Neural cell (in vitro differentiated cells): ENCODE measurements around the gene ALLC. TPM values are rescaled to one million over a fixed set of nuclear protein-coding genes. Genes with fewer than 3 reads are reported as not detected.

Source experiments
- H2AFZ ChIP-seq: fragments of 200-600, 300-800 bp; sonication (generic), shearing (Covaris generic); 2 replicates; pipeline ENCODE4 v1.6.0; 2014; ENCODE audit warnings: low read depth, mild to moderate bottlenecking, antibody characterized with exemption, low read length, moderate library complexity
- H3F3A ChIP-seq: fragments of 200-600 bp; shearing (Covaris generic); 2 replicates; pipeline ENCODE4 v1.6.1; 2016; ENCODE audit warnings: mild to moderate bottlenecking, moderate library complexity, mixed read lengths, antibody characterized with exemption, low read length; ENCODE audit not compliant: insufficient read depth, poor library complexity, severe bottlenecking
- H3K27ac ChIP-seq: fragments of 200-600, 300-800 bp; sonication (generic), shearing (Covaris generic); 2 replicates; pipeline ENCODE4 v1.5.1; 2014; ENCODE audit warnings: mild to moderate bottlenecking, low read length, moderate library complexity
- H3K27me3 ChIP-seq: fragments of 300-800, 200-600 bp; sonication (generic), shearing (Covaris generic); 2 replicates; pipeline ENCODE4 v1.6.0; 2014; ENCODE audit warnings: mild to moderate bottlenecking, low read depth, low read length, moderate library complexity; ENCODE audit not compliant: insufficient read depth
- H3K36me3 ChIP-seq: fragments of 300-800, 200-600 bp; sonication (generic), shearing (Covaris generic); 2 replicates; pipeline ENCODE4 v1.5.1; 2014; ENCODE audit warnings: mild to moderate bottlenecking, antibody characterized with exemption, low read length, moderate library complexity; ENCODE audit not compliant: insufficient read depth
- H3K4me2 ChIP-seq: fragments of 300-800, 200-600 bp; sonication (generic), shearing (Covaris generic); 2 replicates; pipeline ENCODE4 v1.6.0; 2014; ENCODE audit warnings: mild to moderate bottlenecking, low read length
- H3K4me3 ChIP-seq: fragments of 300-800, 200-600 bp; sonication (generic), shearing (Covaris generic); 2 replicates; pipeline ENCODE4 v1.5.1; 2014; ENCODE audit warnings: mild to moderate bottlenecking, low read length, moderate library complexity
- H3K79me2 ChIP-seq: fragments of 200-600 bp; shearing (Covaris generic); replicated peaks from 2 replicates; pipeline ENCODE4 v1.6.0; 2014; ENCODE audit warnings: mild to moderate bottlenecking, low read length, moderate library complexity; ENCODE audit not compliant: insufficient read depth
- H3K9ac ChIP-seq: fragments of 300-800, 200-600 bp; sonication (generic), shearing (Covaris generic); 2 replicates; pipeline ENCODE4 v1.6.1; 2016; ENCODE audit warnings: mild to moderate bottlenecking, low read length, mixed read lengths
- H3K9me2 ChIP-seq: fragments of 200-600 bp; shearing (Covaris generic); 2 replicates; pipeline ENCODE4 v1.6.1; 2016; ENCODE audit warnings: mild to moderate bottlenecking, low read length, mixed read lengths; ENCODE audit not compliant: insufficient read depth
- H3K9me3 ChIP-seq: fragments of 200-600, 300-800 bp; sonication (generic), shearing (Covaris generic); 2 replicates; pipeline ENCODE4 v1.6.1; 2016; ENCODE audit warnings: mild to moderate bottlenecking, mixed run types, low read length, moderate library complexity, mixed read lengths
- H4K20me1 ChIP-seq: fragments of 200-600 bp; shearing (Covaris generic); 2 replicates; pipeline ENCODE4 v1.6.1; 2016; ENCODE audit warnings: mild to moderate bottlenecking, mixed run types; ENCODE audit not compliant: insufficient read depth
- CTCF ChIP-seq: fragments of 450-650 bp; IDR thresholded peaks from 2 replicates; pipeline ENCODE4 v1.5.1; 2014; ENCODE audit warnings: antibody characterized with exemption, mild to moderate bottlenecking, moderate library complexity; ENCODE audit not compliant: poor library complexity, severe bottlenecking
- EP300 ChIP-seq: fragments of 450-650 bp; conservative IDR thresholded peaks from 2 replicates; pipeline ENCODE4 v1.6.1; 2014; ENCODE audit warnings: antibody characterized with exemption, mild to moderate bottlenecking, moderate library complexity; ENCODE audit not compliant: poor library complexity, severe bottlenecking
- EZH2 ChIP-seq: fragments of 200-600, 300-800 bp; shearing (Covaris generic), sonication (generic); IDR thresholded peaks from 2 replicates; pipeline ENCODE4 v1.6.1; 2014; ENCODE audit warnings: antibody characterized with exemption, low read length, borderline replicate concordance, mild to moderate bottlenecking; ENCODE audit not compliant: insufficient read depth, poor library complexity, severe bottlenecking
- MXI1 ChIP-seq: fragments of 450-650 bp; conservative IDR thresholded peaks from 2 replicates; pipeline ENCODE4 v1.6.1; 2014; ENCODE audit warnings: antibody characterized with exemption, mild to moderate bottlenecking; ENCODE audit not compliant: poor library complexity, severe bottlenecking
- POLR2AphosphoS5 ChIP-seq: IDR thresholded peaks from 2 replicates; pipeline ENCODE4 v1.6.1; 2012
- RAD21 ChIP-seq: fragments of 450-650 bp; conservative IDR thresholded peaks from 2 replicates; pipeline ENCODE4 v1.6.1; 2014; ENCODE audit warnings: antibody characterized with exemption, mild to moderate bottlenecking, moderate library complexity
- REST ChIP-seq: IDR thresholded peaks from 2 replicates; pipeline ENCODE4 v1.6.1; 2012; ENCODE audit warnings: borderline replicate concordance
- SMC3 ChIP-seq: fragments of 450-650 bp; conservative IDR thresholded peaks from 2 replicates; pipeline ENCODE4 v1.6.1; 2014; ENCODE audit warnings: antibody characterized with exemption, mild to moderate bottlenecking, moderate library complexity; ENCODE audit not compliant: poor library complexity
- TAF1 ChIP-seq: IDR thresholded peaks from 2 replicates; pipeline ENCODE4 v1.6.1; 2012; ENCODE audit warnings: low read depth
- polyA plus RNA-seq: library from polyadenylated mRNA; depleted of rRNA; stranded (reverse); fragments of >200 nt; gene quantifications from 2 replicates; pipeline ENCODE4 v1.2.3, GENCODE V29; 2014

The ALLC gene
- polyA plus RNA-seq, 1 donor from 2014 or later, result 0.33 TPM

- Histone ChIP-seq H3K9me2 (no peaks in the 10 kb centered on the region), H3K9ac (no peak overlapping the region), H3K27ac (no peak overlapping the region), H3K4me3 (no peak overlapping the region), H2AFZ (no peak overlapping the region), H3F3A (no peaks in the 10 kb centered on the region), H4K20me1 (no peaks in the 10 kb centered on the region), H3K4me2 (no peak overlapping the region), H3K27me3 (no peaks in the 10 kb centered on the region), H3K36me3 (no peaks in the 10 kb centered on the region), H3K79me2 (no peaks in the 10 kb centered on the region), H3K9me3 (no peaks in the 10 kb centered on the region)
- no peak for TF ChIP-seq EZH2
- TF ChIP-seq SMC3, result no peak
- no peak for TF ChIP-seq REST
- no peak for TF ChIP-seq RAD21
- TF ChIP-seq POLR2AphosphoS5, result no peak
- no peak for TF ChIP-seq EP300
- TF ChIP-seq MXI1, result no peak
- TF ChIP-seq CTCF, result no peak
- TF ChIP-seq TAF1, result no peak
These were observed 21.2 kb downstream of the ALLC start for GRCh38 chr2:3679180-3679579.

- no peak overlapping the region for H3K4me2 ChIP-seq
- H3K9me2 ChIP-seq, result no peaks in the 10 kb centered on the region
- no peak for TF ChIP-seq EZH2
- no peak for TF ChIP-seq MXI1
- TF ChIP-seq REST, result no peak
- no peak for TF ChIP-seq TAF1
- TF ChIP-seq CTCF, result no peak
- no peak for TF ChIP-seq EP300
- TF ChIP-seq POLR2AphosphoS5, result no peak
- no peak for TF ChIP-seq SMC3
- no peak for TF ChIP-seq RAD21
- H2AFZ ChIP-seq, result no peak overlapping the region
- no peak overlapping the region for H3K4me3 ChIP-seq
- no peaks in the 10 kb centered on the region for H3K36me3 ChIP-seq
- no peaks in the 10 kb centered on the region for H3F3A ChIP-seq
- H4K20me1 ChIP-seq, result no peaks in the 10 kb centered on the region
- no peak overlapping the region for H3K9ac ChIP-seq
- no peaks in the 10 kb centered on the region for H3K9me3 ChIP-seq
- no peaks in the 10 kb centered on the region for H3K79me2 ChIP-seq
- no peak overlapping the region for H3K27ac ChIP-seq
- no peaks in the 10 kb centered on the region for H3K27me3 ChIP-seq
These were observed 21.8 kb downstream of the ALLC start for GRCh38 chr2:3679616-3680393.
